SH-SY5Y (cell line): ENCODE measurements around the gene SMC1A.

Source experiments
- GATA2 ChIP-seq: IDR thresholded peaks from 2 replicates; pipeline ENCODE4 v1.6.1; 2011; ENCODE audit warnings: mild to moderate bottlenecking, low read depth, low read length
- GATA3 ChIP-seq: IDR thresholded peaks from 2 replicates; pipeline ENCODE4 v1.6.1; 2011; ENCODE audit warnings: low read depth, mild to moderate bottlenecking, low read length, moderate library complexity

The SMC1A gene

GRCh38 chrX:53379008-53379710, 43.3 kb downstream of the SMC1A start:
- TF ChIP-seq GATA2 (no peak), GATA3 (no peak)

- no peak for TF ChIP-seq GATA2
- no peak for TF ChIP-seq GATA3
Measured at GRCh38 chrX:53377464-53377863, 45.0 kb downstream of the SMC1A start.

GRCh38 chrX:53376888-53377287, 45.6 kb downstream of the SMC1A start:
- no peak for TF ChIP-seq GATA2
- TF ChIP-seq GATA3 = no peak

- no peak for TF ChIP-seq GATA2
- TF ChIP-seq GATA3 = no peak
Measured at GRCh38 chrX:53374923-53375322, 47.5 kb downstream of the SMC1A start.

- no peak for TF ChIP-seq GATA3
- no peak for TF ChIP-seq GATA2
Measured at GRCh38 chrX:53374222-53374820, 48.1 kb downstream of the SMC1A start.

GRCh38 chrX:53373307-53373706, 49.1 kb downstream of the SMC1A start:
- TF ChIP-seq GATA3 = no peak
- TF ChIP-seq GATA2 = no peak

- TF ChIP-seq GATA2 = no peak
- TF ChIP-seq GATA3 = no peak
Measured at GRCh38 chrX:53362449-53362848, 60.0 kb downstream of the SMC1A start.

GRCh38 chrX:53357799-53358530, 64.5 kb downstream of the SMC1A start:
- TF ChIP-seq GATA2 (no peak), GATA3 (no peak)

- TF ChIP-seq GATA2 (no peak), GATA3 (no peak)
Measured at GRCh38 chrX:53356186-53356585, 66.3 kb downstream of the SMC1A start.

- TF ChIP-seq GATA3 (no peak), GATA2 (no peak)
Measured at GRCh38 chrX:53354669-53355068, 67.8 kb downstream of the SMC1A start.

GRCh38 chrX:53347948-53348347, 74.5 kb downstream of the SMC1A start:
- TF ChIP-seq GATA2 (no peak), GATA3 (no peak)

- no peak for TF ChIP-seq GATA3
- TF ChIP-seq GATA2 = no peak
Measured at GRCh38 chrX:53340852-53341645, 81.4 kb downstream of the SMC1A start.

GRCh38 chrX:53337101-53337500, 85.4 kb downstream of the SMC1A start:
- TF ChIP-seq GATA3 = no peak
- no peak for TF ChIP-seq GATA2

- TF ChIP-seq GATA2 = no peak
- no peak for TF ChIP-seq GATA3
Measured at GRCh38 chrX:53333853-53334252, 88.6 kb downstream of the SMC1A start.
